ENCODE data around the gene KRT76. TPM values are rescaled to one million over a fixed set of nuclear protein-coding genes. Genes with fewer than 3 reads are reported as not detected.

Gene KRT76
- total RNA-seq, 1 experiment from 2014 or later, result not detected

GRCh38 chr12:52744493-52745156 lies 32.5 kb downstream of the KRT76 start:
- H4K5ac ChIP-seq (ENCODE audit: insufficient read length, low read depth, low read length), result no peak overlapping the region
- H3K36me3 Mint-ChIP-seq (ENCODE audit: insufficient read depth in 1 of 3, low read depth in 3 of 3), result no peaks in the 10 kb centered on the region
- no peaks in the 10 kb centered on the region for H3K23me2 ChIP-seq (ENCODE audit: insufficient read length, low read depth, low read length, poor library complexity, severe bottlenecking)
- no peak overlapping the region for H3K27ac ChIP-seq (ENCODE audit: insufficient read length, low read depth, low read length)
- H2BK15ac ChIP-seq (ENCODE audit: low read depth, low read length), result no peak overlapping the region
- peaks cover 61% of the 10 kb centered on the region for H3K27me3 Mint-ChIP-seq (ENCODE audit: low read depth)
- H3T11ph ChIP-seq (ENCODE audit: low read length), result no peak overlapping the region
- no peak overlapping the region for H3K9ac ChIP-seq (ENCODE audit: extremely low read depth, insufficient read length, low read length)
- no peaks in the 10 kb centered on the region for H4K20me1 ChIP-seq (ENCODE audit: control insufficient read depth, insufficient read depth, insufficient read length)
- H3K9me3 Mint-ChIP-seq, result no peaks in the 10 kb centered on the region
- no peak overlapping the region for H3K27ac Mint-ChIP-seq
- no peaks in the 10 kb centered on the region for H3K9me3 ChIP-seq (ENCODE audit: control insufficient read depth, low read depth, low read length)
- H4K8ac ChIP-seq (replicated peaks; ENCODE audit: insufficient read length, low read depth, low read length), result no peak overlapping the region
- no CpG with 5 or more reads among the region's 1 CpG for WGBS (ENCODE audit: extremely low coverage, insufficient read length, low lambda C conversion rate)
- no peak overlapping the region for H3K56ac ChIP-seq (ENCODE audit: insufficient read length, low read depth, low read length)
- H3K4me1 ChIP-seq (ENCODE audit: insufficient read depth, low read length), result no peaks in the 10 kb centered on the region
- H3K79me1 ChIP-seq (ENCODE audit: insufficient read depth, low read depth, low read length, poor library complexity, severe bottlenecking), result no peaks in the 10 kb centered on the region
- H3K4ac ChIP-seq (ENCODE audit: low read depth, low read length), result no peak overlapping the region
- H3K4me1 Mint-ChIP-seq, result peaks cover 4% of the 10 kb centered on the region in 2 experiments; a peak in 3 of 4 replicates
- H3K14ac ChIP-seq (ENCODE audit: insufficient read depth, low read length), result no peak overlapping the region
- TF ChIP-seq, protein P1, sequence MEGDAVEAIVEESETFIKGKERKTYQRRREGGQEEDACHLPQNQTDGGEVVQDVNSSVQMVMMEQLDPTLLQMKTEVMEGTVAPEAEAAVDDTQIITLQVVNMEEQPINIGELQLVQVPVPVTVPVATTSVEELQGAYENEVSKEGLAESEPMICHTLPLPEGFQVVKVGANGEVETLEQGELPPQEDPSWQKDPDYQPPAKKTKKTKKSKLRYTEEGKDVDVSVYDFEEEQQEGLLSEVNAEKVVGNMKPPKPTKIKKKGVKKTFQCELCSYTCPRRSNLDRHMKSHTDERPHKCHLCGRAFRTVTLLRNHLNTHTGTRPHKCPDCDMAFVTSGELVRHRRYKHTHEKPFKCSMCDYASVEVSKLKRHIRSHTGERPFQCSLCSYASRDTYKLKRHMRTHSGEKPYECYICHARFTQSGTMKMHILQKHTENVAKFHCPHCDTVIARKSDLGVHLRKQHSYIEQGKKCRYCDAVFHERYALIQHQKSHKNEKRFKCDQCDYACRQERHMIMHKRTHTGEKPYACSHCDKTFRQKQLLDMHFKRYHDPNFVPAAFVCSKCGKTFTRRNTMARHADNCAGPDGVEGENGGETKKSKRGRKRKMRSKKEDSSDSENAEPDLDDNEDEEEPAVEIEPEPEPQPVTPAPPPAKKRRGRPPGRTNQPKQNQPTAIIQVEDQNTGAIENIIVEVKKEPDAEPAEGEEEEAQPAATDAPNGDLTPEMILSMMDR (conservative IDR thresholded peaks at IDR 0.05), result no peak
- H2BK12ac ChIP-seq (ENCODE audit: insufficient read length, low read depth, low read length), result no peak overlapping the region
- H4K91ac ChIP-seq (ENCODE audit: insufficient read length, low read depth, low read length), result no peak overlapping the region
- no peak overlapping the region for H3K4me3 Mint-ChIP-seq
- no peak overlapping the region for H3K18ac ChIP-seq (ENCODE audit: insufficient read length, low read depth, low read length)
- H3K79me2 ChIP-seq (ENCODE audit: insufficient read depth, low read length), result no peaks in the 10 kb centered on the region
- no peak overlapping the region for H2BK120ac ChIP-seq (ENCODE audit: low read depth, low read length, poor library complexity, severe bottlenecking)
- no peak overlapping the region for H2BK20ac ChIP-seq (ENCODE audit: low read depth, low read length, poor library complexity, severe bottlenecking)
- H3K23ac ChIP-seq (ENCODE audit: insufficient read length, low read depth, low read length), result no peak overlapping the region
- DNase-seq, result no peak
- no peak overlapping the region for H2AFZ ChIP-seq (ENCODE audit: low read length)
- no peaks in the 10 kb centered on the region for H3K27me3 ChIP-seq (ENCODE audit: insufficient read depth, low read length)
- no peak overlapping the region for H2BK5ac ChIP-seq (ENCODE audit: insufficient read length, low read length)
- no peak overlapping the region for H2AK5ac ChIP-seq (ENCODE audit: insufficient read length, low read length)
- H3K4me2 ChIP-seq (ENCODE audit: insufficient read depth, insufficient read length, low read length), result no peak overlapping the region

Measured in H9 (cell line).